HCT116 (cell line): ENCODE data around the gene CELF2. TPM values are rescaled to one million over a fixed set of nuclear protein-coding genes. Genes with fewer than 3 reads are reported as not detected.

Experiments
- ATAC-seq: fragments of 200-7000 bp; cut with Tn5 transposase; 2 replicates; pipeline ENCODE4 v1.9.1; 2020; ENCODE audit warnings: mild to moderate bottlenecking, moderate library complexity
- BruUV-seq: library from RNA; stranded (reverse); fragments of 400-500 nt; replicated peaks from 2 replicates; lab custom pipeline; 2021; lab: Mats Ljungman, UMichigan
- CTCF ChIA-PET: fragments of 300-600 bp; sonication (Branson Sonifier 250); formaldehyde crosslinking; loops from one replicate; lab custom pipeline; 2021; ENCODE audit warnings: antibody characterized with exemption; lab: Charles Lee
- POLR2A ChIA-PET: fragments of 300-600, 350-600 bp; sonication (Branson Sonifier 250); formaldehyde crosslinking; loops from one replicate; lab custom pipeline; 2021; ENCODE audit warnings: antibody characterized with exemption; lab: Charles Lee
- RAD21 ChIA-PET, 2 experiments: fragments of 300-600 bp; sonication (Branson Sonifier 250); formaldehyde crosslinking; loops; one replicate each; lab custom pipeline; 2023; ENCODE audit warnings: low total read pairs in 2 of 2; ENCODE audit not compliant: uncharacterized antibody in 2 of 2, unreplicated experiment in 2 of 2, low non-redundant PET in 1 of 2; lab: Charles Lee
- DNase-seq: peaks from one replicate; pipeline ENCODE4 v3.0.0-alpha.2; 2010; ENCODE audit warnings: low read depth, low spot score
- H2AFZ ChIP-seq: fragments of 200-600 bp; shearing (Covaris generic), sonication (generic); 2 replicates; pipeline ENCODE4 v1.6.1; 2017; ENCODE audit warnings: low read depth, mixed run types, mixed read lengths, antibody characterized with exemption, low read length; ENCODE audit not compliant: poor library complexity, severe bottlenecking
- H3K27ac ChIP-seq: 2 replicates; pipeline ENCODE4 v1.5.1; 2012; ENCODE audit warnings: low read depth, low read length
- H3K27me3 ChIP-seq: fragments of 200-600 bp; sonication (generic); 2 replicates; pipeline ENCODE4 v1.6.1; 2016; ENCODE audit warnings: mixed run types, low read length, mixed read lengths; ENCODE audit not compliant: insufficient read depth
- H3K36me3 ChIP-seq, 2 experiments: fragments of 200-500 bp in 1 of 2; fragments of 200-600 bp in 1 of 2; sonication (Bioruptor generic) in 1 of 2; sonication (generic) in 1 of 2; 2 replicates each; pipeline versions ENCODE4 v1.5.1 to v1.6.1; 2014 to 2016; ENCODE audit warnings: low read length in 2 of 2, inconsistent platforms in 1 of 2, mixed read lengths in 1 of 2, mixed run types in 1 of 2; ENCODE audit not compliant: insufficient read depth in 2 of 2, control insufficient read depth in 1 of 2
- H3K4me1 ChIP-seq, 2 experiments: fragments of 200-600 bp in 1 of 2; sonication (generic) in 1 of 2; 2 replicates each; pipeline versions ENCODE4 v1.5.1 to v1.6.1; 2012 to 2017; ENCODE audit warnings: low read length in 2 of 2, inconsistent platforms in 1 of 2, mild to moderate bottlenecking in 1 of 2, mixed read lengths in 1 of 2, mixed run types in 1 of 2, moderate library complexity in 1 of 2; ENCODE audit not compliant: insufficient read depth in 2 of 2, control insufficient read depth in 1 of 2
- H3K4me2 ChIP-seq: fragments of 200-600 bp; sonication (generic); 2 replicates; pipeline ENCODE4 v1.6.1; 2017; ENCODE audit warnings: mixed run types, low read length, mixed read lengths
- H3K4me3 ChIP-seq, 2 experiments: fragments of 200-600 bp in 1 of 2; sonication (generic) in 1 of 2; replicated peaks in 1 of 2; 2 replicates each; pipeline ENCODE4 v1.5.1; 2011 to 2016; ENCODE audit warnings: low read length in 2 of 2, control low read depth in 1 of 2, low read depth in 1 of 2, mild to moderate bottlenecking in 1 of 2, mixed read lengths in 1 of 2, mixed run types in 1 of 2
- H3K79me2 ChIP-seq: fragments of 200-600 bp; sonication (generic); 2 replicates; pipeline ENCODE4 v1.6.1; 2017; ENCODE audit warnings: mild to moderate bottlenecking, mixed run types, low read length, moderate library complexity, mixed read lengths; ENCODE audit not compliant: insufficient read depth
- H3K9ac ChIP-seq: fragments of 200-600 bp; sonication (generic); 2 replicates; pipeline ENCODE4 v1.6.1; 2016; ENCODE audit warnings: low read length, mixed read lengths
- H3K9me2 ChIP-seq: fragments of 200-600 bp; sonication (generic), shearing (Covaris generic); 2 replicates; pipeline ENCODE4 v1.6.1; 2017; ENCODE audit warnings: mixed run types, mild to moderate bottlenecking, moderate library complexity; ENCODE audit not compliant: insufficient read depth
- H3K9me3 ChIP-seq, 2 experiments: fragments of 200-500 bp in 1 of 2; fragments of 200-600 bp in 1 of 2; sonication (Bioruptor generic) in 1 of 2; sonication (generic) in 1 of 2; 2 replicates each; pipeline ENCODE4 v1.6.1; 2014 to 2017; ENCODE audit warnings: low read length in 2 of 2, mixed read lengths in 2 of 2, inconsistent platforms in 1 of 2, low read depth in 1 of 2, mild to moderate bottlenecking in 1 of 2, mixed run types in 1 of 2, moderate library complexity in 1 of 2; ENCODE audit not compliant: control insufficient read depth in 1 of 2, insufficient read depth in 1 of 2
- H4K20me1 ChIP-seq: fragments of 200-600 bp; sonication (generic), shearing (Covaris generic); 2 replicates; pipeline ENCODE4 v1.6.1; 2017; ENCODE audit warnings: mixed run types, mild to moderate bottlenecking, moderate library complexity; ENCODE audit not compliant: insufficient read depth
- EZH2phosphoT487 ChIP-seq: fragments of 200-600 bp; IDR thresholded peaks from 2 replicates; pipeline ENCODE4 v1.6.1; 2018; ENCODE audit warnings: antibody characterized with exemption, borderline replicate concordance
- MAX ChIP-seq: IDR thresholded peaks from 2 replicates; pipeline ENCODE4 v1.6.1; 2012
- POLR2A ChIP-seq: IDR thresholded peaks from 2 replicates; pipeline ENCODE4 v1.7.0; 2011; ENCODE audit warnings: borderline replicate concordance; ENCODE audit not compliant: insufficient read depth, insufficient read length; ENCODE audit errors: extremely low read depth
- RAD21 ChIP-seq: IDR thresholded peaks from 2 replicates; pipeline ENCODE4 v1.6.1; 2012; ENCODE audit warnings: low read depth, mild to moderate bottlenecking
- SIN3A ChIP-seq: IDR thresholded peaks from 2 replicates; pipeline ENCODE4 v1.6.1; 2012; ENCODE audit warnings: low read depth
- SP1 ChIP-seq: IDR thresholded peaks from 2 replicates; pipeline ENCODE4 v1.6.1; 2012; ENCODE audit warnings: low read depth
- TCF7L2 ChIP-seq: IDR thresholded peaks from 2 replicates; pipeline ENCODE4 v1.7.0; 2011; ENCODE audit warnings: borderline replicate concordance, inconsistent platforms; ENCODE audit not compliant: insufficient read depth, insufficient read length; ENCODE audit errors: extremely low read depth
- intact Hi-C: fragments of 100-400 bp; cut with micrococcal nuclease; formaldehyde crosslinking; loops from 2 replicates; pipeline ENCODE4 v1.10.0; 2022
- total RNA-seq: library from RNA; stranded (reverse); gene quantifications from one replicate; pipeline ENCODE4 v1.2.1, GENCODE V29; 2021; ENCODE audit not compliant: unreplicated experiment
- TF ChIP-seq, protein P1 (sequence below): IDR thresholded peaks from 2 replicates; pipeline ENCODE4 v1.6.1; 2012; ENCODE audit warnings: low read depth
- TF ChIP-seq, protein P2 (sequence below), 3 experiments: fragments of 200-600 bp in 1 of 3; sonication (generic) in 1 of 3; IDR thresholded peaks in 2 of 3; conservative IDR thresholded peaks in 1 of 3; 2 replicates each; pipeline ENCODE4 v1.5.1; 2012 to 2017; ENCODE audit warnings: low read depth in 2 of 3, low read length in 2 of 3, antibody characterized with exemption in 1 of 3, borderline replicate concordance in 1 of 3, control low read depth in 1 of 3, mild to moderate bottlenecking in 1 of 3, mixed read lengths in 1 of 3, mixed run types in 1 of 3, moderate library complexity in 1 of 3; ENCODE audit not compliant: insufficient read depth in 1 of 3

CELF2 gene
- total RNA-seq, 1 experiment from 2014 or later = 0.66 TPM

- CTCF ChIA-PET = no interaction called here
- H3K9me2 ChIP-seq = no peaks in the 10 kb centered on the region
- H3K27ac ChIP-seq = no peak overlapping the region
- POLR2A ChIA-PET = no interaction called here
- H2AFZ ChIP-seq = no peak overlapping the region
- H4K20me1 ChIP-seq = no peaks in the 10 kb centered on the region
- H3K9ac ChIP-seq = no peak overlapping the region
- peaks cover 10% of the 10 kb centered on the region; the same call in 1 of the 2 replicates for H3K27me3 ChIP-seq
- no peak overlapping the region for H3K4me3 ChIP-seq
- intact Hi-C loops = no loop called here
- RAD21 ChIA-PET = no interaction called here
- H3K79me2 ChIP-seq = no peaks in the 10 kb centered on the region
- DNase-seq = no peak
- no peak for ATAC-seq
- no TSS peak for BruUV-seq
- TF ChIP-seq RAD21 (no peak), POLR2A (no peak), TCF7L2 (no peak), SIN3A (no peak), SP1 (no peak), MAX (no peak), EZH2phosphoT487 (no peak)
- TF ChIP-seq, protein P1, sequence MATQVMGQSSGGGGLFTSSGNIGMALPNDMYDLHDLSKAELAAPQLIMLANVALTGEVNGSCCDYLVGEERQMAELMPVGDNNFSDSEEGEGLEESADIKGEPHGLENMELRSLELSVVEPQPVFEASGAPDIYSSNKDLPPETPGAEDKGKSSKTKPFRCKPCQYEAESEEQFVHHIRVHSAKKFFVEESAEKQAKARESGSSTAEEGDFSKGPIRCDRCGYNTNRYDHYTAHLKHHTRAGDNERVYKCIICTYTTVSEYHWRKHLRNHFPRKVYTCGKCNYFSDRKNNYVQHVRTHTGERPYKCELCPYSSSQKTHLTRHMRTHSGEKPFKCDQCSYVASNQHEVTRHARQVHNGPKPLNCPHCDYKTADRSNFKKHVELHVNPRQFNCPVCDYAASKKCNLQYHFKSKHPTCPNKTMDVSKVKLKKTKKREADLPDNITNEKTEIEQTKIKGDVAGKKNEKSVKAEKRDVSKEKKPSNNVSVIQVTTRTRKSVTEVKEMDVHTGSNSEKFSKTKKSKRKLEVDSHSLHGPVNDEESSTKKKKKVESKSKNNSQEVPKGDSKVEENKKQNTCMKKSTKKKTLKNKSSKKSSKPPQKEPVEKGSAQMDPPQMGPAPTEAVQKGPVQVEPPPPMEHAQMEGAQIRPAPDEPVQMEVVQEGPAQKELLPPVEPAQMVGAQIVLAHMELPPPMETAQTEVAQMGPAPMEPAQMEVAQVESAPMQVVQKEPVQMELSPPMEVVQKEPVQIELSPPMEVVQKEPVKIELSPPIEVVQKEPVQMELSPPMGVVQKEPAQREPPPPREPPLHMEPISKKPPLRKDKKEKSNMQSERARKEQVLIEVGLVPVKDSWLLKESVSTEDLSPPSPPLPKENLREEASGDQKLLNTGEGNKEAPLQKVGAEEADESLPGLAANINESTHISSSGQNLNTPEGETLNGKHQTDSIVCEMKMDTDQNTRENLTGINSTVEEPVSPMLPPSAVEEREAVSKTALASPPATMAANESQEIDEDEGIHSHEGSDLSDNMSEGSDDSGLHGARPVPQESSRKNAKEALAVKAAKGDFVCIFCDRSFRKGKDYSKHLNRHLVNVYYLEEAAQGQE = no peak
- TF ChIP-seq, protein P2, sequence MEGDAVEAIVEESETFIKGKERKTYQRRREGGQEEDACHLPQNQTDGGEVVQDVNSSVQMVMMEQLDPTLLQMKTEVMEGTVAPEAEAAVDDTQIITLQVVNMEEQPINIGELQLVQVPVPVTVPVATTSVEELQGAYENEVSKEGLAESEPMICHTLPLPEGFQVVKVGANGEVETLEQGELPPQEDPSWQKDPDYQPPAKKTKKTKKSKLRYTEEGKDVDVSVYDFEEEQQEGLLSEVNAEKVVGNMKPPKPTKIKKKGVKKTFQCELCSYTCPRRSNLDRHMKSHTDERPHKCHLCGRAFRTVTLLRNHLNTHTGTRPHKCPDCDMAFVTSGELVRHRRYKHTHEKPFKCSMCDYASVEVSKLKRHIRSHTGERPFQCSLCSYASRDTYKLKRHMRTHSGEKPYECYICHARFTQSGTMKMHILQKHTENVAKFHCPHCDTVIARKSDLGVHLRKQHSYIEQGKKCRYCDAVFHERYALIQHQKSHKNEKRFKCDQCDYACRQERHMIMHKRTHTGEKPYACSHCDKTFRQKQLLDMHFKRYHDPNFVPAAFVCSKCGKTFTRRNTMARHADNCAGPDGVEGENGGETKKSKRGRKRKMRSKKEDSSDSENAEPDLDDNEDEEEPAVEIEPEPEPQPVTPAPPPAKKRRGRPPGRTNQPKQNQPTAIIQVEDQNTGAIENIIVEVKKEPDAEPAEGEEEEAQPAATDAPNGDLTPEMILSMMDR (IDR thresholded peaks at IDR 0.05 in 2 of 3, conservative IDR thresholded peaks at IDR 0.05 in 1 of 3; ENCODE audit: borderline replicate concordance in 1 of 3, insufficient read depth in 1 of 3, low read depth in 2 of 3, low read length in 2 of 3) = no peak
- H3K9me3 ChIP-seq = no peaks in the 10 kb centered on the region
- no peak overlapping the region for H3K4me2 ChIP-seq
- H3K36me3 ChIP-seq = no peaks in the 10 kb centered on the region
- H3K4me1 ChIP-seq = no peaks in the 10 kb centered on the region
These were observed 223.0 kb downstream of the CELF2 start for GRCh38 chr10:11240641-11241040.
